ENCODE results near the gene LRRC3.
A peak's percentile ranks its signal among the peaks of the same experiment; 100 is the strongest.

The LRRC3 gene

DNA sequence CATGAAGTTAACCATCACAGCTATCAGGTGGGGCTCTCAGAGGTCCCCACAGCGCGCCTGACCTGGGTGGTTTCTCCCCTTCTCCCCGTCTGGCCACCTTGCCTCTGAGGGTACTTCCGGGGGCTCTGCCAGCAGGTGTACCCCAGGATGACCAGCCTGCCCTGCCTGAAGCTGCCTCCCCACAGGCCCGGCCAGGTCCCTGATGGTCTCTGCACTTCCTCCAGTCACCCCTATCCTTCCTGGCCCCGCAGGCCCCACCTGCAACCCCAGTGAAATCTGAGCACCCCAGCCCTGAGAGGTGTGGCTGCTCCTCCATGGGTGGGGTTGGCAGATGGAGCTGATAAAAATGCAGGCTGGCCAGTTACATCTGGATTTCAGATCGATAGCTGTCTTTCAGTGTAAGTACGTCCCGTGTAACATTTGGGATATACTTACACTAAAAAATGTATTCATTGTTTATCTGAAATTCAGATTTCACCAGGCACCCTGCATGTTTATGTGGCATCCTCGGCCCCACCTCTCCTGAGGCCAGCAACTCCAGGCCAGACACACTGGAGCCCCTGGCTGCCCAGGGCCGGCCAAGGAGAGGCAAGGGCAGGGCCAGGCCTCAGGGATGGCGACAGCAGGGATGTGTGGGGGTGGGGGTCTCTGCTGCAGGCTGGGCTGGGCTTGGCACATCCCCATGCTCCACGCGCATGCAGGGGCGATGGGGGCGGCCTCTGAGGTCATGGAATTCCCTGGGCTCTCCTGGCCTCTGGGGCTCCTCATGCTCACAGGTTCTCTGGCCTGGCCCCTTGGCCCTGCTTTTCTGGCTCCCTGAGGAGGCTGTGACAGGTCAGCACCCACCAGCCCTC is 25.1 kb downstream of the LRRC3 start:
- no peak for DNase-seq

DNA sequence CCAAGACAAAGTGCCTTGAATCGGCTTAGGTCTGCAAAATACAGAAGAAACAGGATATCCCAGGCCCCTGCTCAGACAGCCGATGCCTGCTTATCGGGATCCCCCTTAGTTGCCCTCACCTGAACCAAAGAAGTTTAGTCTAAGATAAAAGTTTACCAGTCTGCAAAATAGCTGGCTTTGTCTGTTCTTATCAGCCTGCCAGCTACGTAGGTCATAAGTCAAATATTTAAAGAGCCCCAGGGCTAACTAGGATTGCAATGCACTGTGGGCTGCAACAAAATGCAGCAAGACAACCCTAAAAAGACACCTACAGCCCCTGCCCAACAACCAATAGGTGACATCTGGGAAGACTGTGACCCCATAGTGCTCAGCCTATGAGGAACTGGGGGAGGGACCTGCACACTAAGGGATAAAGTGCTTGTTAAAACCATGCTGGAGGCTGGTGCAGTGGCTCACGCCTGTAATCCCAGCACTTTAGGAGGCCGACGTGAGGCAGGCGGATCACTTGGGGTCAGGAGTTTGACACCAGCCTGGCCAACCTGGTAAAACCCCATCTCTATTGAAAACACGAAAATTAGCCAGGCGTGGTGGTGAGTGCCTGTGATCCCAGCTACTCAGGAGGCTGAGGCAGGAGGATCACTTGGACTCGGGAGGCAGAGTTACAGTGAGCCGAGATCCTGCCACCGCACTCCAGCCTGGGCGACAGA is 27.4 kb downstream of the LRRC3 start:
- no peak for DNase-seq

DNA sequence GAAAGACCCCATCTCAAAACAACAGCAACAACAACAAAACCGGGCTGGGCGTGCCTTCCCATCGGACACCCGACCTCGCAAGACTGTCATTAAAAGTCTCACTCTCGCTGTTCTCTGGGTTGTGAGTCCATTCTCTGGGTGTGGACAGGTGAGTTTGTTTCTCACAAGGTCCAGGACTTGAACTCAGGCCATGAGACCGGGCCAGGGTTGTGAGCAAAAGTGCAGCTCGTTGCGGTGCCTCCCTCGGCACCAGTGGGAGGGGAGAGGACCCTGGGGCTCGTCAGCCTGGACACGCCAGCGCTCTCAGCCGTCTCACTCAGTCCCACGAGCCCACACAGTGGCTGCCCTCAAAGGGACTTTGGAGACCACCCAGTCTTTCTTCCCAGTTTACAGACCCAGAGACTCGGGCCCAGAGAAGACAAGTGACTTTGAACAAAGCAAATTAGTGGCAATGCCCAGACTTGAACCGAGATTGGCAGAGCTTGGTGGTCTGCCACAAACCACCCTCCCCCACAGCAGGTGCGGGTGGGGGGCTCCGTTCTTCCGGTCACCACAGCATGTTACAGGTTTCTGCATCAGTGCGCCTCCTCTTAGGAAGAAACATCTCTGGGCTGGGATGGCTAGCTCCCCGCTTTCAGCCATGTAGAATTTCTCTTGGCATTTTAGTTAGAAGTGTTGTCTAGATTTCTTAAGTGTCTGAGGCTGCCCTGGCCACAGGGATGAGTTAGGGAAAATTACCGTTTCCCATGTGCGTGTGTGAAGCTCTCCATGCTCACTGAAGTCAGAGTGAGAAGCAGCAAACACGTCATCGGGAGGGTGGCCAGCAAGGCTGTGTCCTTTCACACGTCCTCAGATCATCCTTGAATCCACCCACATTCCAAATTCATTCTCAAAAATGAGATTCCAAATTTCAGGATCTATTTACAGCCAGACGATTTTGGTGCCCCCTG is 28.3 kb downstream of the LRRC3 start:
- no peak for DNase-seq

DNA sequence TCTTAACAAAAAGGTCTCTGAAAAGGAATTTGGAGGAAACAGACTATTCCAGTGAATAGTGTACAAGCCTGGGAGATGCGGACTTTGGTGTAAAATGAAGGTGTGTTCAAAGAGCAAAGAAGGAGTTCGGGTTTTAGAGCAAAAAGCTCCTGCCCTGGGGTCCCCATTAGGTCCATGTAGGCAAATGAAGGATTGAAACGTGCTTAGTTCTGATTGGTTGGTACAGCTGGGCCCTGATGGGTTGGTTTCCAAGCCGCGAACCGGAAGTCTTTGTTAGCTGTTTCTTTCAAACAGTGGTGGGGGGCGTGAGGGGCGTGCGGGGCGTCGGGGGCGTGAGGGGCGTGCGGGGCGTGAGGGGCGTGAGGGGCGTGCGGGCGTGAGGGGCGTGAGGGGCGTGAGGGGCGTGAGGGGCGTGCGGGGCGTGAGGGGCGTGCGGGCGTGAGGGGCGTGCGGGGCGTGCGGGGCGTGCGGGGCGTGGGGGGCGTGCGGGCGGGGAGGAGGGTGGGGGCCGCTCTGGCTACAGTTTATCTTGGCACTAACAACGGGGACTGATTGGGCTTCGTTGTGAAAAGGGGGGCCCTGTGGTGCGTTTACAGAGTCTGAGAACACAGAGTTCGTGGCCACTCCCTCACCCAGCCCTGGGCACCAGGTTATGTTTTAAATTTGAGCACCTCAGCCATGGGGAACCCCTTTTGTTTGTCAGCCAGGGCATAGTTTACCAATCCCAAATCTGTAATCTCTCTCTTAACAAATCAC is 29.4 kb downstream of the LRRC3 start:
- no peak for DNase-seq

DNA sequence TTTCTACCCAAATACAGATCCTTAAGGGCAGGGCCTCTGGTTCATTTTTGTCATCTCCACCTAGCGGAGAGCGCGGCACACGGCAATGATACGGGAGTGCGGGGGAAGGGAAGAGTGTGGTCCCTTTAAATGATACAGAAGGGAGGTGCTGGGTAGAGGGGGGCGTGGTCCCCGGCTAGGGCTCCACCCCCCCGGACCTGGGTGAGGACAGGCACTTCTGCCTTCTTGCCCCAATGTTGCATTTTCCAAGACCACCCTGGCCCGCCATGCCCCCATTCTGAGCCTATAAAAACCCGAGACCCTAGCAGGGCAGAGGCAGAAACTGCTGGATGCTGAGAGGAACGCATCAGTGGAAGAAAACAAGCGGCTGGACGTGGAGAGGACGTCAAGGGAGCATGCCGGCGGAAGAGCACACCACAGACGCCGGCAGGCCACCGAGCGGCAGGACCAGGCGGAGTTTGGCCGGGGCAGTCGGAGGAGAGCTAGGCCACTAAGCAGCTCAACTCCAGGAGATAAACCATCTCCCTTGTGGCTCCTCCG is 30.0 kb downstream of the LRRC3 start:
- no peak for DNase-seq

DNA sequence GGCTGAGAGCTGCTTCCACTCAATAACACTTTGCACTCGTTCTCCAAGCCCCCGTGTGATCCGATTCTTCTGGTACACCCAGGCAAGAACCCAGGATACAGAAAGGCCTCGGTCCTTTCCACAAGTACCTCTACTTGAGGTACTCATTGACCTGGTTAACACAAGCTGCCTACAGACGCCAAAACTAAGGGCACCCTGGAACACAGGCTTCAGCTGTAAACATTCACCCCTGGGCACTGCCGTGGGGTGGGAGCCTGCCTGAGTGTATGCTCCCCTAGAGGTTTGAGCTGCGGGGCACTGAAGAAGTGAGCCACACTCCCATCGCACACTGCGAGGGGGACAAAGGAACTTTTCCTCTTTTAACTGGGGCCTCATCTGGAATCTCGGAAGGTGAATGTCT is 30.5 kb downstream of the LRRC3 start:
- no peak for DNase-seq

DNA sequence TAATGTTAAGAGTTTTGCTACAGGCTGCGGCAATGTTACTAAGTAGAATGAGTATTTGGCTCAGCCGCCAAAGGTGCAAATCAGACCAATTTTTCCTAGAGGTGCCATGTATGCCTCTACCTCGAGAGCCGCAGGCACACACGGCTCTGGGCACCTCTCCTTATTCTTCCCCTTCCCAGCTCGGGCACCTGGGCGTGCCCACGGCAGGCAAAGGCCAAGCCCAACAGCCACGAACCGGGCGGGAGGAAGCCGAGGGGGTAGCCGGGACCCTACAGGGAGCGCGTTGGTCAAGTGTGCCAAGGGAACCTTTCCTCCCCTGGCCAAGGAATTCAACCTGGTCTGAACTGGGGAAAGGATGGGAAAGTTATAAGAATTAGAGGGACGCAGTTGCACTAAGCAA is 31.0 kb downstream of the LRRC3 start:
- DNase-seq: no peak

DNA sequence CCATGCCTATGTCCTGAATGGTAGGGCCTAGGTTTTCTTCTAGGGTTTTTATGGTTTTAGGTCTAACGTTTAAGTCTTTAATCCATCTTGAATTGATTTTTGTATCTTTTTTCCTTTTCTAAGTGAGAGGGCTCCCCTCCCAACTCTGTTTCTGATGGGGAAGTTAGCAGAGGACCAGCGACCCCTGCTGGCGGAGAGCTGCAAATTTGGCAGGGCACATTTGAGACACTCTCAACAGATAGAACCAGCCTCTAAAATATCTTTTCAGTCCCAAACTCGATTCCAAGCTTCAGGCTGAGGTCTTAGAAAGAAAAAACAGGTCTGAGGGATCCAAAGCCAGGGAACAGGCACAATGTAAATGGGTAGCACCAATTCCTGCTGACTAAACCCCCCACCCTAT is 32.5 kb downstream of the LRRC3 start:
- peak; percentile 16 for DNase-seq

DNA sequence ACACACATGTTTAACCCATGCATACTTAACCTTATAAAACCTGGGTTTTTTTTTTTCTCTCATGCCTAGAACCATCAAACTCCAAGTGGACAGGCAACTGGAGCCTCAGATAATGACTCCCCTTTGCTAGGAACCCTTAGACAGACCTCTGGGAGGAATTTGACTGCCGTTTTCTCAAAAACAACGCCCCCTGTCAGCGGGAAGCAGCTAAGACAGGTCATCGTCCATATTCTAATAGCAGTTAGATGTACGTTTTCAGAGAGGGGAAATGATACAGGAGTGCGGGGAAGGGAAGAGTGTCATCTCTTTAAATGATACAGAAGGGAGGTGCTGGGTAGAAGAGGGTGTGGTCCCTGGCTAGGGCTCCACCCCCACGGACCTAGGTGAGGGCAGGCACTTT is 34.7 kb downstream of the LRRC3 start:
- DNase-seq: peak; percentile 34

DNA sequence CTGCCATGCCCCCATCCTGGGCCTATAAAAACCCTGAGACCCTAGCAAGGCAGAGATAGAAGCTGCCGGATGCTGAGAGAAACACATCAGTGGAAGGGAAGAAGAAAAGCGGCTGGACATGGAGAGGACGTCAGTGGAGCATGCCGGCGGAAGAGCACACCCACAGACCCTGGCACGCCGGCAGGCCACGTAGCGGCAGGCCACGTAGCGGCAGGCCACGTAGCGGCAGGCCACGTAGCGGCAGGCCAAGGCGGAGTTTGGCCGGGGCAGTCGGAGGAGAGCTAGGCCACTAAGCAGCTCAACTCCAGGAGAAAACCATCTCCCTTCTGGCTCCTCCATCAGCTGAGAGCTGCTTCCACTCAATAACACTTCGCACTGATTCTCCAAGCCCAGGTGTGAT is 35.1 kb downstream of the LRRC3 start:
- no peak for DNase-seq

DNA sequence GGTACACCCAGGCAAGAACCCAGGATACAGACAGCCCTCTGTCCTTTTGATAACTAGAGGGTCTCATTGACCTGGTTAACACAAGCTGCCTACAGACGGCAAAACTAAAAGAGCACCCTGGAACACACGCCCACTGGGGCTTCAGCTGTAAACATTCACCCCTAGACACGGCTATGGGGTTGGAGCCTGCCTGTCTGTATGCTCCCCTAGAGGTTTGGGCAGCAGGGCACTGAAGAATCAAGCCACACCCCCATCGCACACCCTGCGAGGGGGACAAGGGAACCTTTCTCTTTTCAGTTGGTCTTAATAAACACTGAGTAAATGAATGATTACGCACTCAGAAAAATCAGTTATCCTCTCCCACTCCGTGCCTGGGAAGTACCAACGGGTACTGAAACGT is 35.5 kb downstream of the LRRC3 start:
- no peak for DNase-seq

DNA sequence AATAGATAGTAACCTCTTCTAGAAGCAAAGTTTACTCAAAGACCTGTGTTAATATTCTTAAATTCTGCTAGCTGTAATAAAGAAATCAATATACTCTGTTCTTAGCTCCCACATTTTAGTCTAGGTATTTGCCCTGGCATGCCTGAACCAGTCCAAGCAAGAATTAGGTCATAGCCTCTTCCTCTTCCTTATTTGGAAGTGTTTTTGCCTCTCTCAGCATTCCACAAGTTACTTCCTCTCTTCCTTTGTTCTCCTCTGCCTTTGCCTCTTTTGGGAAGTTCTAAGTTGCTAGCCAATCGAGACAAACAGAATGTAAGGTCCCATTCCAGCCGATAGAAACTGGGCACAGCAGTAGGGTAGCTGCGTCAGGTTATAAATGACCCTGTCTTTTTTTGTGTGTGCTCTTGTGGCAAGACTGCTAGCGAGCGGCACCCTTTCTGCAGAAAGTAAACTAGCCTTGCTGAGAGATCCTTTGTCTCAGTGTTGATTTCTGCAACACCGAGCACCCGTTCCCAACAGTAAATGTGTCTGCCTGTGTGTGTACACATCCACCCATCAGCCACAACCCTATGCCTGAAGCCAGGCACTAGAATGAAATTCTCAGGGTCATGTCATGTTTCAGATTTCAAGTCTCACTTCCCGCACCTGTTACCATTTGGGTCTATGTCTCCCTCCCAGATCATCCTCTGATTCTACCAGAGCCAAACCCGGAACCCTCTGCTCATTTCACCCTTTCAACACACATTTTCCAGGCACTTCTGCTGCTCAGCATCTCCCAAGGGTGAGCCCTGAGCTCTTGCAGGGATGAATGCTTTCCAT is 37.5 kb downstream of the LRRC3 start:
- no peak for DNase-seq

DNA sequence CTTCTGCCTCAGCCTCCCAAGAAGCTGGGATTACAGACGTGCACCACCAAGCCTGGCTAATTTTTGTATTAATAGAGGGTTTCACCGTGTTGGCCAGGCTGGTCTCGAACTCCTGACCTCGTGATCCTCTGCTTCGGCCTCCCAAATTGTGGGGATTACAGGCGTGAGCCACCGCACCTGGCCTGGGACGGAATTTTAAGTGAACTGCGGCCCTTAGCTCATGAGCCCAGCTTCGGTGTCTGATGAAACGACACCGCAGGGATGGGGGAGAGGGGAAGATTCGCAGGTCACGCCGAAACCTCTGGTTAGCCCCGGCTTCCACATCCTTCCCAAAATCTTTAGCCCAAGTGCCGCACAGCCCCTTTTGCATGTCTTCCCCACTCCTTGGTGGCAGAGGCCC is 39.1 kb downstream of the LRRC3 start:
- no peak for DNase-seq

DNA sequence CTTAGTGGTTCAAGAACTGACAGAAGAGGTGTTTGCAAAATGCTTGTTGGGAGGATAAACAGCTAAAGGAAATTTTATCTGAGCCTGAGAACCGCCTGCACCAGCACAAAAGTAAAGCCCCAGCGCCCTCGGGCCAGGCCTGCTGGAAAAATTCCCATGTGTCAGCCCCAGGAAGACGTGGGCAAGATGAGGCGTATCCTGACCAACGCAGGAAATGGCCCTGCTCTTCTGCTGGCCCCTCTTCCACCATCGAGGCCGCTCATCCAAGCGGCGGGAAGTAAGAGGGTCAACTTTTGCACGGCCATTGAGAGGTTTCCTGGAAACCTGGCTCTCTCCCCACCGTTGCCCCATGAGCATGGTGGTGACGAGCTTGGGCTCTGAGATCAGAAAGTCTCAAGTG is 39.6 kb downstream of the LRRC3 start:
- DNase-seq: no peak

DNA sequence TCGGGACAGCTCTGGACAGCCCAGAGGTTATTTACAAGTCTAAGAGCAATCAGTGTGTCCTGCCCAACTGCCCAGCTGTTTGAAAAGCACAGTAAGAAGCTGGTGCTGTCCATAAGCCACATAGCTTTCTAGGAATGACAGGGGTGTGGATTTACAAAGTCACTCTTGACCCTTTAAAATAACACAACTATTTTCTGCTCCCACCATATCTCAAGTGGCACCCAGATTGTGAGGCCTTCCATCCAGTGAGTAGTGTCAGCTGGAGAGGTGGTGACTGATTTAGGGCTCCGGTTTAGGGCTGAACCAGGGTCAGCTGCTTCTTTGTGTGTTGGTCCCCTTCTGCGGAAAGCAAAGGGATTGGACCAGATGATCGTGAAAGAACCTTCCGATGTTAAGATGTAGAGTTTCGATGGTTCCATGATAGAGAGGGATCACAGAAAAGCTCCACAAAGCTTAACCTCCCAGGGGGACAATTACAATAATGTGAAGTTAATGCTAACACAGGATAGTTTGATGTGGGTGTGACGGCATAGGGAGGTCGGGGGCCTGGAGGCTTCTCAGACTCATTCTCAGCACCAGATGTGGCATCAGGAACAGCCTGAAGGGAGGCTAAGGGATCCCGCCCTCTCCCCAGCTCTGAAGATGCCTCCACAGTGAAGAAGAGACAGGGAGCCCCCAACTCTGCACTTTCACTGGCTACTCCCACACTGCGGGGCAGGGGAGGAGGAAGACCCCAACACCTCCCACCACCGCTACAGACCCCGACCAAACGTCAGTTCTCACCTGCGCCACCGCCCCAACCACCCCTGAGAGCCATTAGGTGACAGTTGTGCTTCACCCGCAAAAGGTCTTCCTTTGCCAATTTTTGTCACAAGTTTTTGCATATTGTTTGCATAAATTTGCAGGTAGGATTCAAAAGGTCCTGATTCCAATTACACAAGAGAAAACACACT is 40.6 kb downstream of the LRRC3 start:
- DNase-seq: no peak

DNA sequence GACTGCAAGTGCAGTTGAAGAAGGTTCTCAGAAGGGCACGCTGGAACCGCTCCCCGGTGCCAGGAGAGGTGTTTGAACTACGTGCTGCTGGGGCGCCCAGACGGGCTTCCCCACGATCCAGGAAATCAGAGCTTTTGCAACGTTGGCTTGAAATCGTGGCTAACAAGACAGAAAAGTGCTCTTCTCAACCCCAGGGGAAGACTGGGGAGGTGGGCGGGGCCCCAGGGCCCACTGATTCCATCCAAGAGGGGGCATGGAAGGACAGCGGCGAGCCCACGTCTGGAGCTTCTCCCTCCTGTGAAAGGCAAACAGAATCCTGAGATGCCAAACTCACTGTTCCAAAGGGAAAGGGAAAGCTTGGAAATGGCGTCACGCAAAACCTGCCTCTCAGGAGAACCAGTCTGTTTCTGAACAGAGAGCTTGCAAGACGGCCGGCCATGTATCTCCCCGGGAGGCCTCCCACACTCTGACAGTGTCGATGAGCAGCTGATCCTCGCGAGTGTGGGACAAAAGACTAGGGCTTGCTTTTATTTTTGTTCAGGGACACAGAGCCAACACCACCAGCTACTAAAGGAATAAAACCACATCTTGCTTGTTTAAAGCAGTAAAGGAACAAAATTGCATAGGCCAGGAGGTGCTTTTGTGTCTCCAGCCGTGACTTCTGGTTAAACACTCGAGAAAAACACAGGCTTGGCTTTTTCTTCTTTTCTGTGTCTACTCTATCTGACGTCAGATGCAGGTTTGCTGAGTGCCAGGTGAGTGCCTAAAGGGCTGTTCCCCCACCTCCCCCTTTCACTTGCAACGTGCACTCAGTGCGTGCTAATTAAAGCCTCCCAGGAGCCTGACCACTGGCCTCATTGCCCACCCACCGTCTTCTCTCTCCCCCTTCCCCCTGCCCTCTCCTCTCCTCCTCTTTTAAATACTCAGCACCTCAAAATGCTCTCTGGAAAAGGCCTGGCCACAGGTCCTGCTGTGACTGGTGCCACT is 41.5 kb downstream of the LRRC3 start:
- DNase-seq: peak; percentile 83

DNA sequence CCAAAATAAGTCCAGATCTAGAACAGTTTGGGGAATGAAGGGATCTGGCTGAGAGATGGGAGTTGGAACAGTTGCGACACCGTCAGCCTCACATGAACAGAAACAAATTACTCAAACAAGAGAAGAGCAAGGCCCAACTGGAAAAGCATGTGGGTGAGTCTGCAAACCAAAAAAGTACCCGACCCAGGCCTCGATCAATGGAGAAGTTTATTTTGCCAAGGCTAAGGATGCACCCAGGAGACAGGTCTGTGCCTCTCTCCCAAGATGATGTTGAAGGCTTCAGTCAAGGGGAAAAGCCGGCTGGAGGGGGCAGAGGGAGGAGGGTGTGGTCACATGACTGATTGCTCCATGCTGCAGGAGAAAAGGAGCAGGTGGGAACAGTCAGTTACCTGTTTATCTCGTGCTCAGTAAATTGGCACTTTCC is 42.4 kb downstream of the LRRC3 start:
- peak; percentile 78 for DNase-seq

DNA sequence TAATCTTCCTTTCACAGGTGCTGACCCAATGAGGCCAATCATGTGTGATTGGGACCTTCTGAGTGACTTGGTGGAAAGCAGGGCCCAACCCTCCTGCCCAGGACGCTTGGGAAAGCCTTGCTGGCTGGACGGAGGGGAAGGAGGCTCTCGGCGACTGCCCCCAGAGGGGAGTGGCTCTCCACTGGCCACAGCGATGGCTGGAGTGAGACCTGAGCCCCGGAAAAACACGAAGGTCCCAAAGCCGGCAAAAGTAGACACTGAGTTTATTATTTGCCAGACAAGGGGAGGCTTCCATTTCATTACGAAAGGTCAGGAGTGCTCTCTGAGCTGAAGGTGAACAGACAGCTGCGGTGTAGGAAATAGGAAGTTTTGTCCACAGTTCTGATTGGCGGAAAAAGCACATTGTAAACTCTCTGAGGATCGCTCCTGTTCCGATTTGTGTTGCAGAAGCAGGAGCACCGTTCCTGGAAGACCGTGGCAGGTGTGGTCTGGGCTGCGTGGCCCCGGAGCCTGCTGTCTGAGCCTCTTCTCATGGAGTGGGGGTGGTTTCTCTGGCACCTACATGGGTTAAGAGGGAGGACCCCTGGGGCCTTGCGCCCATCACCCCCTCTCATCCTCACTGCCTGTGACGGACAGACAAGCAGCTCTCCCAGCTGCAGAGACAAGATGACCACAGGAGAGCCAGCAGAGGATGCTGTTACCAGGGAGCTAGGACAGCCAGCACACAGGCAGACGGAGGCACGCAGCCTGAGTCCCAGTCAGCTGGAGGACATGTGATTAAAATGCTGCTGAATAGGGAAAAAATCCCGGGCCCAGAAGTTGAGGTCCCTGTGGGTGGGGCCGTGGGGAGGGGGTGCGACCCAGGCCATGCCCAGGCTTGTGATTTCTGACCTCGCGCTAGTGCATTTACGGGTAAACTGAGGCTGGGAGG is 43.2 kb downstream of the LRRC3 start:
- DNase-seq: no peak

Measured in NCI-H69 (cell line).